Measurements from ENCODE around the gene TTLL3.

The TTLL3 gene

GRCh38 chr3:9806688-9807589, 3.1 kb upstream of the TTLL3 start:
- DNase-seq (ENCODE audit: low read depth) = no peak

- no peak for DNase-seq (ENCODE audit: low read depth)
Observed at GRCh38 chr3:9807981-9808344, 2.1 kb upstream of the TTLL3 start.

GRCh38 chr3:9808345-9809037, 1.6 kb upstream of the TTLL3 start:
- DNase-seq (ENCODE audit: low read depth) = peak; percentile 13

- no peak for DNase-seq (ENCODE audit: low read depth)
Observed at GRCh38 chr3:9809239-9809614, 835 bp upstream of the TTLL3 start.

- no peak for DNase-seq (ENCODE audit: low read depth)
Observed at GRCh38 chr3:9810433-9810770, 340 bp downstream of the TTLL3 start.

GRCh38 chr3:9810846-9811245, 784 bp downstream of the TTLL3 start:
- no peak for DNase-seq (ENCODE audit: low read depth)

- DNase-seq (ENCODE audit: low read depth) = no peak
Observed at GRCh38 chr3:9812870-9813483, 2.9 kb downstream of the TTLL3 start.

GRCh38 chr3:9815986-9816385, 5.9 kb downstream of the TTLL3 start:
- DNase-seq (ENCODE audit: low read depth) = no peak

GRCh38 chr3:9817436-9817835, 7.4 kb downstream of the TTLL3 start:
- no peak for DNase-seq (ENCODE audit: low read depth)

- DNase-seq (ENCODE audit: low read depth) = no peak
Observed at GRCh38 chr3:9818666-9819335, 8.7 kb downstream of the TTLL3 start.

- DNase-seq (ENCODE audit: low read depth) = no peak
Observed at GRCh38 chr3:9820543-9820942, 10.5 kb downstream of the TTLL3 start.

- no peak for DNase-seq (ENCODE audit: low read depth)
Observed at GRCh38 chr3:9820946-9821345, 10.9 kb downstream of the TTLL3 start.

GRCh38 chr3:9825451-9826040, 15.5 kb downstream of the TTLL3 start:
- DNase-seq (ENCODE audit: low read depth) = no peak

GRCh38 chr3:9826815-9827573, 16.9 kb downstream of the TTLL3 start:
- DNase-seq (ENCODE audit: low read depth) = no peak

GRCh38 chr3:9828801-9829755, 19.0 kb downstream of the TTLL3 start:
- no peak for DNase-seq (ENCODE audit: low read depth)

GRCh38 chr3:9831253-9831652, 21.2 kb downstream of the TTLL3 start:
- no peak for DNase-seq (ENCODE audit: low read depth)

GRCh38 chr3:9833078-9833477, 23.0 kb downstream of the TTLL3 start:
- DNase-seq (ENCODE audit: low read depth) = no peak

GRCh38 chr3:9834520-9835380, 24.7 kb downstream of the TTLL3 start:
- no peak for DNase-seq (ENCODE audit: low read depth)

Measured in stimulated activated CD8-positive, alpha-beta memory T cell treated with anti-CD3 and anti-CD28 coated beads, Interleukin-15, amount 100 ng/mL, for 1 hour (primary cell).